ENCODE data around the gene RIMBP2.

The RIMBP2 gene

DNA sequence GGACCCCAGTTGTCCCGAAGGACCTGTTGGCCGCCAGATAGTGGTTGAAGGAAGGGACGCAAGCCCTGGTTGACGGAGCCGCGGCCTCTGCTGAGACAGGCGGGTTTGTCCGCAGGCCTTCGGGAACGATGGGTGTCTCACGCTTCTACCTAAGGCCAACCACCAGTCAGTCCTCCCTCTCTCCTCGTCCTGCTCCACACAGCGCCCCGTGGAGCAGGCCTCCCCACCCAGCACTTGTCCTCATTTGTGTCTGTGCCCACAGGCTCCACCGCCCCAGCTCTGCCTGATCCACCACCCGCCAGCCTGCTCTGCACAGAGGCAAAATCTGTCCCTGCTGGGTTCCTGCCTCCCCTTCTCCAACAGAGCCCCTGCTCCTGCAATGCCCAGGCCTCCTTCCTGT is 41.0 kb downstream of the RIMBP2 start:
- DNase-seq = no peak

DNA sequence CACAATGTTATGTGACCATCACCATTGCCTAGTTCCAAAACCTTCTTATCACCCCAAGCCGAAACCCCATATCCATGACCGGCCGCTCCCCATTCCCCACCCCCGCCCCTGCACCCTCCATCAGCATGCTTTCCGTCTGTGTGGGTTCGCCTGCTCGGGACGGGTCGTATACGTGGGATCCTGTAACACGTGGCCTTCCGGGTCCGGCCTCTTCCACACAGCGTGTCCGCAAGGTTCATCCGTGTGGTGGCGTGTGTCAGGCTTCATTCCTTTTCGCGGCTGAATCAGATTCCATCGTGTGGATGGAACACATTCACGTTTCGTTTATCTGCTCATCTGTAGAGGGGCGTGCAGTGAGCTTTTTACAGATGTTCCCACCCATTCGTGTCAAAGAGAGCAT is 41.4 kb downstream of the RIMBP2 start:
- DNase-seq = no peak

DNA sequence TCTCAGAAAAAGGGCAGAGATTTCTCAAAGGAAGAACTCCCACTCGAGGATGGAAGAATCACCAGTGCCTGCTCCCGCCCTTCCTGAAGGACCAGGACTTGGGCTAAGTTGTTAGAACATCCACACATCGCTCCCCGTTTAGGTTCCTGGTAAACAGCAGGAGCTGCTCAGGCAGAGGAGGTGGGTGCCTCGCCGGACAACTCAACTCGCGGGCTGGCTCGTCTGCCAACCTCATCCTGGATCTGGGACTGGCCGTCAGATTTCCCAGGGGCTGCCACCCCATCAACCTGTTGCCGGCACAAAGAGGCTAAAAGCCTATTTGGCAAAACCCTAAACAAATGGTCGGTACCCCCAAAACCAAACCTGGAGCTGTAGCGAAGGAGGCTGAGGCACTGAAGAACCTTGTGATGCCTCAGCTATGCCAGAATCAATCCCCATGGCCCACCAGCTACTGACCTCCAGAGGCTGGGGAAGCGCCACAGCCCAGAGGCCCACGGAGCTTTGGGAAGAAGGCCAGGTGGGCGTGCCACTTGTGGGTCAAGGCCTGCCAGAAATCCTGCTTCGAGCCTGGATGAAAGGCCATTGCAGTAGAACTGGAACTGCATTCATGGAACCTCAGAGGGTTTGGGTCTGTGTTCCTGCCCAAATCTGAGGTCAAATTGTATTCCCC is 42.9 kb downstream of the RIMBP2 start:
- no peak for DNase-seq

DNA sequence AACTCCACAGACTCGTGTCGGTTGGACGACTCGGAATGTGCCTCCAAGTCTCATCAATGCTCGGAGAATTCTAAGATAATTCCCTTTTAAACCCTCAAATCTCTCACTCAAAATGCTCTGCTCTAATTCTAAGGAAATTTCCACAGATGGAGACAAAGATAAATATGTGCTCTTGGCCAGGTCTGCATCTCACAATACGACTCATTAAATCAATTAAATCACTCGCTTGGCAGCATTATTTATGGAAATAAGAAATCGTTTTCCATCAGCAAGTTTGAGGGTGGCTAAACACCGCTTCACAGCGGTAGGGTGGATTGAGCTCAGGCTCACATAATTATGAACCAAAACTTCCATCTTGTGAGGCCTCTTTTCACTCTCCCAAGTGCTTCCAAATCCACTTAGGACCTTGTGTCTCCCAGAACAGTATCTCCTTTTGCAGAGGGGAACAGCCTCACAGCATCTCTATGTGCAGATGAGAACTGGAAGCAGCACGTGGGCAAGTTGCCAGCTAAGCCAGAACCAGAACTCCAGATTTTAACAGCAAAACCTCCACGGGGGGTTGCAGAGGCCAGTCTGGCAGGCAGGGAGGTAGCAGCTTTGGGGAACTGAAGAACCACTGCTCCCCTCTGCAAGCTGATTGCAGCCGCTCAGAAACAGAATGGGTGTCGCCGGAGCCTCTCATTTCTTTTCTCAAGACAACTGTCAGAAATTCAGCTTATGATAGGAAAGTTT is 43.8 kb downstream of the RIMBP2 start:
- DNase-seq = no peak

DNA sequence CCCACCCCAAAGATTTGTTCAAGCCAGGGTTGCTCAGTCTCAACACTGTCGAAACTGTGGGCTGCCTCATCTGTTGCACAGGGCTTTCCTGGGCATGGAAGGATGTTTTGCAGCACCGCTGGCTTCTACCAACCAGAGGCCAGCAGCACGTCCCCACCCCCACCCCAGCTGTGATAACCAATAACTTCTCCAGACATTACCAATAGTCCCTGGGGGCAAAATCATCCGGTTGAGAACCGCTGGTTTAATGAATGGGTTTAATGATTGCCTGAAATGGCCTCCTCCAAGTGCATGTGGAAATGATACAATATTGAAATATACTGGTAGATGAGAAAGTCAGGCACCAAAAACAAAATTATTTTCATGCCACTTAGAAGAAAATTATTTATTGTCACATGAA is 44.5 kb downstream of the RIMBP2 start:
- no peak for DNase-seq

DNA sequence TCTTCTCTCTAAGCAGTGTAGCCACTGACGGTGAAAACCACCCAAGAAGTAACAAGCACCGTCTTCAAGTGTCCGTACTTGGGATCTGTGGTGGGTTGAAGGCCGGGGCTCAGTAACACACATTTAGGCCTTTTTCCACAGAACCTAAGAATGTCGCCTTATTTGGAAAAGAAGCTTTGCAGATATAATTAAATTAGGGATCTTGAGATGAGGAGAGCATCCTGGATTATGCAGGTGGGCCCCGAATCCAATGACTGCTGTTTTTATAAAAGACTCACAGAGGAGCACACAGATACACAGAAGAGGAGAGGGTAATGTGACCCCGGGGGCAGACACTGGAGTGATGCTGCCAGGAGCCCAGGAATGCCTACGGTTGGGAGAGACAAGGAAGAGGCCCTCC is 46.3 kb downstream of the RIMBP2 start:
- DNase-seq = no peak

DNA sequence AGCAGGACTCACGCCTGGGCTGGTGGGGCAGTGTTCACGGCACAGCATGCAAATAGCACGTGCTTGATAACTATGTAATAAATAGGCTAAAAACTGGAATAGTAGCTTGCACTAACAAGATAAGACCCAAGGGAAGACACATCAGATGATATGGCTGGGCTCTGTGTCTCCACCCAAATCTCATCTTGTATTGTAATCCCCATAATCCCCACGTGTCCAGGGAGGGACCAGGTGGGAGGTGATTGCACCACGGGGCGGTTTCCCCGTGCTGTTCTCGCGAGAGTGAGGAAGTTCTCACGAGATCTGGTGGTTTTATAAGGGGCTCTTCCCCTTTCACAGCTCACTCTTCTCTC is 46.9 kb downstream of the RIMBP2 start:
- no peak for DNase-seq

DNA sequence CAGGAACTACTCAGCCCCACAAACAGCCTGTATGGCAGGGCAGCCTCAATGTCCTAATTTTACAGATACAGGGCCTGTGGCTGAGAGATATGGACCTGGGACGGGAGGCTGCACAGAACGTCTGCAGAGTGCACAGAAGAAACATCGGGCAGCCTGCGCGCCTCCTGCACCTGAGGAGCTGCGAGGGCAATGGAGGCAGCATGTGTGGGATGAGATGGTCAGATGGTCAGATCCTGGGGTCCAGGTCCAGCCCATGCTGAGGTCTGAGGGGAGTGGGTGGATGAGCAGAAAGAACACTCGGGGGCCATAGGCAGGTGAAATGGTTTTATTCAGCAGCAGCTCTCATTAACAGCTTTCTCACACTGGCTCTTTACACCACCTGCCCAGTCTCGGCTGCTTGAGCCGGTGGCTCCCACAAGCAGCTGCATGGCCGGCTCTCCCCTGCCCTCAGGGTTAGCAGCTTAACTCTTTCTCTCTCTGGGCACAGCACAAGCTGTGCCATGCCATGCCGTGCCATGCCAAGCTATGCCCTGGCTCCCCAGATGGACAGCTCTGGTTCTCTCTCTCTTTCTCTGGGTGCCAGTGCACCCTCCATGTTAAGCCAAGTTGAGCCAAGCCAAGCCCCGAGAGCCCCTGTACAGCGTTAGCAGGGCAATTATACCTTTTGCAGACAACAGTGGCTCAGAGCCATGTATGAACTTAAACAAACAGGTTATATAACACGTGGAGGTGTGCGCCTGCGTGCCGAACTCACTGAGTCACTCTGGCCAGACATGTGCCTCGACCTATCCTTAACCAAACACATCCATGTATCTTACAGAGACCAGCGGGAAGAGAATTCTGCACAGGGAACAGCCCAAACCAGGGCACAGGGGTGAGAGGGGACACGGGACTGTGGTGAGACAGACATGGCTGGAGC is 47.6 kb downstream of the RIMBP2 start:
- DNase-seq = no peak

DNA sequence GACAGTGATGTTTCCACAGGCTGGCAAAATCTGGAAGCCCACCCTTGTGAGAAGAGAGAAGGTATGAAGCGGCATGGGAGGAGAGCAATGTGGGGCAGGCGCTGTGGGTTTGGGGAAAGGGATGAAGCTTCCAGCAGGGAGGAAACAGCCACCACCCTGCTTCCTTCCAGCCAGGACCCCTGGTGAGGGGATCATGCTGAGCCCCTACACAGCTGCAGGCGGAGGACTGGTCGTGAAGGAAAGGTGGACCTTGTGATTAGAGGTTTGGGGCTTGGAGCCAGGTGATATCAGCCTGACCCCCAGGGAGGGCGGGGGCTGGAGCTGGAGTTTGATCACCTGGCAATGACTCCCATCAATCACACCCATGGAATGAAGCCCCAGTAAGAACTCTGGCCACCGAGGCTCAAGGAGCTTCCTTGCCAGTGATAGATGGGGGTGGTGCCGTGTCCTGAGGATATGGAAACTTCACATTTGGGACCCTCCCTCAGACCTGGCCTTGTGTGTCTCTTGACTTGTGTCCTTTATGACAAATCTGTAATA is 48.6 kb downstream of the RIMBP2 start:
- DNase-seq = no peak

DNA sequence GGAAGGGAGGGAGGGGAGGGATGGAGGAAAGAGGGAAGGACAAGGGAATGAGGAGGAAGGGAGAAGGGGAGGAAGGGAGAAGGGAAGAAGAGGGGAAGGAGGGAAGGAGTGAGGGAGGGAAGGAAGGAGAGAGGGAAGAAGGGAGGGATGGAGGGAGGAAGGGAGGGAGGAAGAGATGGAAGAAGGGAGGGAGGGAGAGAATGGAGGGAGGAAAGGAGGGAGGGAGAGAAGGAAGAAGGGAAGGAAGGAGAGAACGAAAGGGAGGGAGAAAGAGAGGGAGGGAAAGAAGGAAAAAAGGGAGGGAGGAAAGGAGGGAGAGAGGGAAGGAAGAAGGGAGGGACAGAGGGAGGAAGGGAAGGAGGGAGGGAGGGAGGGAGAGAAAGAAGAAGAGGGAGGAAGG is 49.5 kb downstream of the RIMBP2 start:
- no peak for DNase-seq

DNA sequence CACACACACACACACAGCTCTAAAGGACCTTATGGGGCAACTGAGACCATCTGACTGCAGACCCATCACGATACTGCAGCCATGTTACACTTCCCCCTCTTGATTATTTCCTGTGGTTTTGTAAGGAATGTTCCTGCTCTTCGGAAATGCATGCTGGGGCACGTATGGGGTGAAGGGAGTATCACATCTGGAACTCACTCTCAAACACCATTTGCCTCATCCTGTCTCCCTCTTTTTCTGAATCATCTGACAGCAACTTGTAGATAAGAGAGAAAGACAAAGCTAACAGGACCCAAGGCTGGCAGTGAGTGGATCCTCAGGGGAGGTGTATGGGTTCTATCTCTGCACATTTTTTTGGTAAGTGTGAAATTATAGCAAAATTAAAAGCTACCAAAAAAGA is 50.3 kb downstream of the RIMBP2 start:
- DNase-seq = no peak

DNA sequence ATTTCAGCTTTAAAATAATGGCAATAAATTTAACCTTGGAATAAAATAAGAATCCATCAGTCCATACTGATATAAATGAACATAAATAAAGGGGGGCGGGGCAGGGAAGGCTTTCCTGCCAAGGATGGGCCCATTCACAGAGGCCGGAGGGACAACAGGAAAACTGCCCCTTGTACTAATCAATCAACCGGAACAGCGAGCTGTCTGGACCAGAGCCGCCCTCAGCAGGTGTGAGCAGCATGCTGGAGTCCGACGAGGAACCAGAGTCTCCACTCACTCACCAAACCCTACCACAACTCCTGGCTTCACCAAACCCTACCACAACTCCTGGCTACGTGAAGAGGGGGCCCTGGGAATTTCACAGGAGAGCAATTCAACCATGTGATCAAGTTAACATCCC is 51.3 kb downstream of the RIMBP2 start:
- no peak for DNase-seq

DNA sequence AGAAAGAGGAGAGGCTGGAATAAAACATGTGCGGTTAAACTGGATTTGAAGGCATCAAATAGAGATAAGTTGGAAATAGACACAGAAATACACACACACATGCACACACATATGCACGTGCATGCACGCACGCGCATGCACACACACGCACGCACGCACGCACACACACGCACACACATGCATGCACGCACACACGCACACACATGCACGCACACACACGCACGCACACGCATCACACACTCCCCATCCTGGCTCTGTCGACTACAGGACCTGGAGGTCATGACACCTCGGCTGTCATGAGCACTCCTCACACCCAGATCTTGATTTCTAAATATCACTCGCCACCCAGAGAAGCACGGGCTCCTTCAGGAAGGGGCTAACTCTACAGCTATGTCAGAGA is 51.8 kb downstream of the RIMBP2 start:
- no peak for DNase-seq

DNA sequence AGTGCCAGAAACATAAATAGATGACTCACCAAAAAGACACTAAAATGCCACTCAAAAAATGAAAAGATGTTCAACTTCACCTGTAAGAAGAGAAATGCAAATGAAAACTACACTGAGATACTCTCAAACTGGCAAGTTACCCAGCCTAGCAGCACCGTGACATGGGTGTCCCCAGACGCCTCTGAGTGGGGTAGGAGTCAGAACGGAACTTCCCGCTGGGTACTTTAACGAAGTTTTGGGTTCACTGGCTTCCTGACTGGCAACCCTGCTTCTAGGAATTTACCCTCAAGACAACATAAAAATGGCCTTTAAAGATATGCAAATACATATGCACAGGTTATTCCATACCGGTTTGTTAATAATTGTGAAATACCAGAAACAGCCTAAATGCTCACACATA is 52.6 kb downstream of the RIMBP2 start:
- DNase-seq = no peak

DNA sequence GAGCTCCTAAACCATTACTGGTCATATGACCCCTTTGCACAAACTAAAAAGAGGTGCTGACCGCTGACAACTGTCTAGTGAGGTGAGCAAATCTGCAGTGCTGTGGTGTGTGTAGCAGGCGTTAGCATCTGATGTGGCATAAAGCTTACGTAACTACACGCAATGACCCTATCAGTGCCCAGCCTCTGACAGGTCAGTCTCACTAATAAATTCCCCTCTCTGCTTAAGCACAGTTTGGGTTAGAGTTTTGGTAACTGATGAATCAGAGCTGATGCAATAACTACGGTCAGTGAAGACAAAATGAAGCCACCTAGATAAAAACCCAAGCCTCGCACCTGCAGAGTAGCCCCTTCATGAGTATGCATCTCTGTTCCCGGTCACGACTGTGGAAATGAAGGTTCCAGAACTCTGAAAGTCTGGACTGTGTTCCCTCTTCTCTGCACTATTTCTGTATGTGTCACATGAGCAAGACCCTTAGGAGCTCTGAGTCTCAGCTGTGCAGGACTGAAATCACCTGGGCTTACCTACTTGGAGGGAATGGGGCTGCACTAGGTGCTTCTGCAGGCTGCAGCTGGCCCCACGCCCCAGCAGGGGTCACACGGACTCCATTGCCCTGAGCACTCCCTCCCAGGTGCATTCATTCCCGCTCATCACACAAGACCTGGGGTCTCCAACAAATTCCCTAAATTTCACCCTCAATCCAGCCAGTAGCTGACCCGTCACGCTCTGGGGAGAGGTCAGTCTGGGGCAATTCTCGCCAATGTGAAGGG is 54.4 kb downstream of the RIMBP2 start:
- DNase-seq = no peak

DNA sequence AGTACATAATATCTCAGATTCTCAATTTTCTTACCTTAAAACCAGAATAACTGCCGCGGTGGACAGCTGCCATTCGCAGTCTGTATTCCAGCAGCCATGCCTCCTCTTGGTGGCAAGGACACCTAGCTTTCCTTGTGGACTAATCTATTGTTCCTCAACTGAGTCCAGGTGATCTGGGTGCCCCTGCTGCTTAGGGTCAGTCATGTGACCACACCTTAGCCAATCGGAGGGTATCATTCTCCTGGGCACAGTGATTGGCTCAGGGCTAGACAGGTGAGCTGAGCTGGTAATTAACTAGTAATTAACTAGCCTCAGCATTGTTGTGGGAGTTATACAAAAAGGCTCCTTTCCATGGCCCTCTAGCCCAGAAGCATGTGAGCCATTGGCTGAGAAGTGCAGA is 55.0 kb downstream of the RIMBP2 start:
- no peak for DNase-seq

DNA sequence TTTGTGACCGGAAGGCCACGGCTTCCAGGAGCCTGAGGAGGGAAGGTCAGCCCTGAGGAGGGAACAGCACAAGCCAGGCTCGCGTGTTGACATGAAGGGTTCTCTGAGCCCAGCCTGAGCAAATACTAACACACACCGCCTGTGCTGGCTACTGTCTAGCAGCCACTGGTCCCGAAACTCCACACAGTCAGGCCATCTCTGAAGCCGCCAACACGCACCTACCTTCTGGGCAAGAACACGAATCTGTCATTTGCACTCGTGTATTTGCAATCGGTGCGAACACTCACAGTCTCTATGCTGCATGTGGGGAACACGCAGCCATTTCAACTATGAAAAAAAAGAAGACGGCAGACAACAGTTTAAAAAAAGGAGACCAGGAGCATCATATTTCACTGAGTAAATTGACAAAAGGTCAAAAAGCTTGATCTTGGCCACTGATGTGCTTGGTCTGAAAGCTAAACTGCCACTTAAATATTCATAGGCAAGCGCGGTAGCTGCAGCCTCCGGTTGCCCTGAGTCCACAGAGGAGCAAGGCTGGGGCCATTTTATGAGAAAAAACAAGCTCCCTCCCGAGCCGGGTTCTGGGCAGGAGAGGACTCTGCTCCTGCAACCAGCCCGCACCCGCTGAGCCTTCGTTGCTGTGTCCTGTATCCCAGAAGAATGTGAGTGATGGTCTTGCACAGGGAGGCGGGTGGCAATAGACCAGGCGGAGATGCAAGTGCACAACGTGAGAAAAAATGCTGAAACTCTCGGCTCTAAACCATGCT is 57.8 kb downstream of the RIMBP2 start:
- no peak for DNase-seq

DNA sequence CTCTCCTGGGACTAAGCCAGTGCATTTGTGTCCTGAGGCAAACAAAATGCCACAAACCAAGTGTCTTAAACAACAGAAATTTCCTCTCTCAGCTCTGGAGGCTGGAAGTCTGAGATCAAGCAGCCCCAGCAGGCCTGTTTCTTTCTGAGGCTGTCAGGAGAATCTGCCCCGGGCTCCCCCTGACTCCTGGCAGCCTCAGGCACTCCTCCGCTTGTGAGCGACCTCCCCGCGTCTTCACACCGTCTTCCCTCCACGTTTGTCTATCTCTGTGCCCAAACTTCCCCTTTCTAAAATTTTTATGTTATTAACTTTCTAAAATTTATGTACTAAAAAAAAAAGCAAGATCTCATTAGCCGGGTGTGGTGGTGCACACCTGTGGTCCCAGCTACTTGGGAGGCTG is 59.7 kb downstream of the RIMBP2 start:
- DNase-seq = no peak

DNA sequence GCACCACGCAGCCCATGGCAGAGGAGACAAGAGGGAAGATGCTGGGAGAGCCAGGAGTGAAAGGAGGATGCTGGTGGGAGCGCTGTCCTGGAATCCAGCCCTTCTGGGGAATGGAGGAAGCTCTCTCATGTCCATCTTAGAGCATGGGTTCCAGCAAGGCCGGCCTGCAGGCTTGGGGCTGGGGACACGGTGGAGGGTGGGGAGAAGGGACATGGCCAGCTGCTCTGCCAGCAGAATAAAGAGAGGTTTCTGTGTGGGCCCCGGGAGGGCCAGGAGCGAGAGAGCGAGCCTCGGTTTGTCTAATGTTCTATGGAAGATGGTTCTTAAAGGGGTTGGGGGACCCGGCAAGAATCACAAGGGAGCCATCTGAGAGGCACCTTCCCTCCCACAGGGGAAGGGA is 60.2 kb downstream of the RIMBP2 start:
- no peak for DNase-seq

DNA sequence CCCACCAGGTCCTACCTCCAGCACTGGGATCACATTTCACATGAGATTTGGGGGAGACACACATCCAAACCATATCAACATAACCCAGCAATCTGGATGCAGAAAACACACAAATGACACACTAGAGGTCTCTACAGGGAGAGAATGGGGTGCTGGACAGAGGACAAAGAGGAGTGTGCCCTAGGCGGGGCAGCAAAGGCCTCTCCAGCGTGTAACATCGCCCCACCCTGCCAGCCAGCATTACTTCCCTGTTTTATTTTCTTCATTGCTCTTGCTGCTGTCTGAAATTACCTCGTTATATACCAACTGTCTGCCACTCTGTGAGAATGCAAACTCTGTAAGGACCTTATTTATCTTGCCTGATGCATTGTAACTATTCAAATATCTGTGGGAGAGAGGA is 61.1 kb downstream of the RIMBP2 start:
- no peak for DNase-seq

DNA sequence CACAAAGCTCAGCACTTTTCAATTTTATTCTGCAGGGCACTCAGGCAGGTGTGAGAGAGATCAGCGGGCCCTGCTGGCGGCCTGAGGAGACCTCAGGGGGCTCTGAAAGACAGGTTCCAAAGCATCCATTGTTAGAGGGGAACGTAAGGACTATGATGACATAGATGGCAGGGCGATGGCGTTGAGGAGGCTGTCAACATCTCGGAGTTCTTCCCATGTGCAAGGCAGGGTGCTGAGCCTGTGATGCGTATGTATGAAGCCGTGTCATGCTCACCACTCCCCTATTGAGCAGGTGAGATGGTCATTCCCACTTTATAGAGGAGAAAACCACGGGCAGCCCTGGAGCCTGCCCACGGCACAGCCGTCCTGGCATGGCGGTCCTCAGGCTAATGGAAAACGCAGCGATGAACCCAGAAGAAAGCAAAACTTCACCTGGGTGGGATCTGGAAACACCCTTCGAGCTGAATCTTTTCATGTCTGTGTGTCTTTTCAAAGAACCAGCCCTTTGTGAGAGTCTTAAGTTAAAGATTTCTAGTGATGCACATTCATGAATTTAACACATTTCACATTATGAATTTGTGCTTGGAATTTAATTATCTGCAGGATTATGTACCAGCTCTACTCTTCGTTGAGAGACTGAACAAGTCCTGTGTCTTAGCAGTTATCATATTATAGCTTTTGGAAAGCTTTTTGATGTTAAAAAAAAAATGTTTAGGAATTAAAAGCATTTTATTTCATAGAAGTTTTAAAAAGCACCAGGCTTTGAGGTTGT is 64.7 kb downstream of the RIMBP2 start:
- DNase-seq = no peak
